T-helper 2 cell (primary cell): ENCODE data around the gene ART3.
"Not testable (repeated sequence)": the region's sequence is repeated elsewhere in the genome, so short reads cannot be mapped to it uniquely, and the experiment has no call there.

Source experiments
- DNase-seq, 5 experiments: peaks; one replicate each; pipeline versions ENCODE4 v3.0.0 to v3.0.0-alpha.2; 2012 to 2022
- total RNA-seq, 2 donors: gene quantifications; one replicate each; lab custom pipeline; 2026; lab: John Stamatoyannopoulos, UW

Gene ART3, protein sequence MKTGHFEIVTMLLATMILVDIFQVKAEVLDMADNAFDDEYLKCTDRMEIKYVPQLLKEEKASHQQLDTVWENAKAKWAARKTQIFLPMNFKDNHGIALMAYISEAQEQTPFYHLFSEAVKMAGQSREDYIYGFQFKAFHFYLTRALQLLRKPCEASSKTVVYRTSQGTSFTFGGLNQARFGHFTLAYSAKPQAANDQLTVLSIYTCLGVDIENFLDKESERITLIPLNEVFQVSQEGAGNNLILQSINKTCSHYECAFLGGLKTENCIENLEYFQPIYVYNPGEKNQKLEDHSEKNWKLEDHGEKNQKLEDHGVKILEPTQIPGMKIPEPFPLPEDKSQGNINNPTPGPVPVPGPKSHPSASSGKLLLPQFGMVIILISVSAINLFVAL
- total RNA-seq = 0 reads per million in 2 donors

DNA sequence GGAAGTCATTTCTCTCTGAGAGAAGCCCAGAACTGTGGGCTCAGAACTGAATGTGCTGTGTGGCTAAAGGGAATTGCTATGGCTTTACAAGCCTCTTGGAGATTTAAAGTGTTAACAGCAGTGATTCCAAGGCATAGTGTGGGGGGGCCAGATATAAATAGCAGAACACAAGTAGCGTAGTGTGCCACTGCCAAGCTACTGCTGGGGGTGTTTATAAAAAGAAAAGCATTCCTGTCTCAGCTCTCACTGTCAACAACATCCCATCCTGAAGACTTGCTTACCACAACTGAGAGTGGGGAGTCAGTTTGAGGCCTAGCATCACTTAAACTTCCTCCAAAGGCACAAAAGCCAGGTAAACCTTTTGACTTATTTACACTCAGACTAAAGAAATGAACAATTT is at the start of gene ART3:
Gene ART3 (plus strand): TSS at position 242 of the 400 bp plus-strand sequence. CDS start 1,181 bp downstream, outside the sequence.
- no peak for DNase-seq

DNA sequence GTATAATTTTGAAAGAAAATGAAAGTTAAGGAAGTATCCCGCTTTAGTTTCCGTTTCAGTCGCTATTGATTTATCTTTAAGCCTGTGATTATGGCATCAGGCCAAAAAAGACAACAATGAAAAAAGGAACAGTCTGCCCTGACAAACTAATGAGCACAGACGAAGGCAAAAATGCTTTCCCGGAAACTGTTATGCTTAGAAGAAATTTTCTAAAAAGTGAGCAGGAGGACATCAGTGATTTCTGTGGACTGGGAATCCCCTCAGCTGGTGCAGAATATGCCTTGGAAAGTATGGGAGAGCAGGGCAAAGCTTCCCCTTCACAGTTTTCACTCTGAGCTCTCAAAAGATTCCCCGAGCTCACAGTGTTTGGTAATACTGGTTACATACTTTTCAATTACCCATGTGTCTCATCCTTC is 46.2 kb upstream of the ART3 start:
- peak in 1 of 5 experiments; percentile 39 for DNase-seq

DNA sequence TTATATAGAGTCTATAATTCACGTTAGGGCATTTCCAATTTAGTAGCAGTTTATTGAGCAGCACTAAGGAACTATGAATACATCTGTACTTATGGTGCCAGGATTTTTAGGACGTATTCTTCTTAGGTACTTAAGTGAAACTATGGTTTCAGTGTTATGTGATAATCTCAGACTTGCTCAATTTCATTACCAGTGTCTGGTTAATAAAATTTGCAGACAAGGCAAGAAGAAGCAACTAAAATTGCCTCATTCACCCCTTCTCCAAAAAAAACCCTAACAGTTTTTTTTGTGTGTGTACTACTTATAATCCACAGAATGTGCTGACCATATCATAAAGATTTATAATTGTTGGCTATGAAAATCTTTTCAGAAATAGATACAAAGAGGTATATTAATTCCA is 45.2 kb upstream of the ART3 start:
- no peak for DNase-seq

DNA sequence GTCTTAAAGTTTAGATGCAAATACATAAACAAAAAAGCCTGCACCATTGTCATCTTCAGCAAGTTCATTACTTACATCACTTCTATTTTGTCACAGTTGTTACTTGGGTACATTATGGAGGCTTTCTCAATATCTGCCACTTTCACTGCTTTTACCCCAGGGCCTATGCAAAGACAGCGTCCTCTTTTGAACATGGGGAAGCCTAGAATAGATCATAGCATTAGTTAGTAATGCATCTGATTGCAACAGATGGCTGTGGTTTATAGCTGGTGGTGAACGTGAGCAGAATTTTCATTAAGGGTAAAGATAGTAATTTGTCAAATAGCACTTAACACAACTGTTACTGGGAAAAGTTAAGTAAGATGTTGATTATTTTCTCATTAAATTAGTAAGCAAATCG is 39.4 kb upstream of the ART3 start:
- no peak for DNase-seq

DNA sequence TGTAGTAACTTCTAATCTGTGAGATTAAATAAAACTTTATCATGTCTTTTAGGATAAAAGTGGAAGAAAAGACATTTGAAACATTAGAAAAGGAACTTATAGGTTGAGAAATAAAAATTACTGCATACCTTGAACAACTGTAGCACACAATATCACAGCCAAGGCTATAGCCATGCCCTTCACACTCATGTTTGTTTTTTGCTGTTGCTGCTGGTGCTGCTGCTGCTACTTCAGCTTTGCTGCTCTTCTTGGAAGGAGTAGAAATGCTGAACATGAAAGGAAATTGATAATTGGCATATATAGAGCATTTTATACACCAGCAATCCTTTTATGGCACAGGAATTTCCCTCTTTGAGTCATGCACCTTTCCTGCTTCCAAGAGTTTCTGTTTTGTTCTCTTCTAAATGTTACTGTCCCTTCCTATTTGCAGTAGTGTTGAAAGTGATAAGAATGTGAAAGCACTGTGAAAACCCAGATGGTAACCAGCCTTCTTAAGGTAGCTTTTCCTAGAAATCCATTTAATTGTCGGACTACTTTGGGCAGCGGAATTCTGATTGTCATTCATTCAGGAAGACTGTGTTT is 38.6 kb upstream of the ART3 start, which contains the start of gene CXCL11:
Gene CXCL11 (minus strand): TSS at position 272 of the 582 bp plus-strand sequence. CDS start 83 bp downstream, at position 189.
- no peak for DNase-seq

DNA sequence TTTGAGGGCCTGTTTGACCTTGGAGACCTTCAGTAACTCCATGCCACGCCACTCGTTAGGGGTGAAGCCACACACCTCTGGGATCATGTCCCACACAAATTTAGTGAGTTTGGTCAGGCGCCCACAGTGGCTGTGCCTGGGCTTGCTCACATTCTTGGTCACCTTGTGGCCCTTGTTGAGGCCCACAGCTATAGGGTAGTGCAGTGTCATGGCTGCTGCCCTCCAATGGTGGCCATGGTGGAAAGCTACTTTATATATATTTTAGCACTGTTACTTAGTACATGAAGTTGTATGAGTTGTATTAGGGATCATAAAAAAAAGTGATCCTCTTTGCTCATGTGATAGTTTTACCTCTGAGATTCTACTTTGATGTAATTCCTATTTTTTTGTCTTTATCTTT is 37.7 kb upstream of the ART3 start:
- no peak for DNase-seq

DNA sequence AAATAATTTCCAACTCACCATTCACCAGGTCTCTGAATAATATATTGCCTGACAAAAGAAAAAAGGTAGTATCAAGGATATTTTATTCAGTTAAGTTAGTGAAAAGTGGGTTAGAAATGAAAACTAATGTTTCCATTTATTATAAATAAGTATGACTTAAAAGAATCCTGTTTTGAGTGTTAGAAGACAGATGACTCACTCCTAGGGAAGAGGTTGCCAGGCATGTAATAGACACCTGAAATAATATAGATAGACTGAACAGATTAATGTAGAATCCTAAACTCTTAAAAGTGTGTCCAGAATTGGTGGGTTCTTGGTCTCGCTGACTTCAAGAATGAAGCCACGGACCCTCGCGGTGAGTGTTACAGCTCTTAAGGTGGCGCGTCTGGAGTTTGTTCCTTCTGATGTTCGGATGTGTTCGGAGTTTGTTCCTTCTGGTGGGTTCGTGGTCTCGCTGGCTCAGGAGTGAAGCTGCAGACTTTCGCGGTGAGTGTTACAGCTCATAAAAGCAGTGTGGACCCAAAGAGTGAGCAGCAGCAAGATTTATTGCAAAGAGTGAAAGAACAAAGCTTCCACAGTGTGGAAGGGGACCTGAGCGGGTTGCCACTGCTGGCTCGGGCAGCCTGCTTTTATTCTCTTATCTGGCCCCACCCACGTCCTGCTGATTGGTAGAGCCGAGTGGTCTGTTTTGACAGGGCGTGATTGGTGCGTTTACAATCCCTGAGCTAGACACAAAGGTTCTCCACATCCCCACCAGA is 32.1 kb upstream of the ART3 start:
- peak in 1 of 5 experiments; percentile 61 for DNase-seq

DNA sequence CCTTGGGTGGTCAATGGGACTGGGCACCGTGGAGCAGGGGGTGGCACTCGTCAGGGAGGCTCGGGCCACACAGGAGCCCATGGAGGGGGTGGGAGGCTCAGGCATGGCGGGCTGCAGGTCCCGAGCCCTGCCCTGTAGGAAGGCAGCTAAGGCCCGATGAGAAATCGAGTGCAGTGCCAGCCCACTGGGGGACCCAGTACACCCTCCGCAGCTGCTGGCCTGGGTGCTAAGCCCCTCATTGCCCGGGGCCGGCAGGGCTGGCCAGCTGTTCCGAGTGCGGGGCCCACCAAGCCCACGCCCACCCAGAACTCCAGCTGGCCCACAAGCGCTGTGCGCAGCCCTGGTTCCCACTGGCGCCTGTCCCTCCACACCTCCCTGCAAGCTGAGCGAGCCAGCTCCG is 31.2 kb upstream of the ART3 start:
- not testable (repeated sequence) for DNase-seq

DNA sequence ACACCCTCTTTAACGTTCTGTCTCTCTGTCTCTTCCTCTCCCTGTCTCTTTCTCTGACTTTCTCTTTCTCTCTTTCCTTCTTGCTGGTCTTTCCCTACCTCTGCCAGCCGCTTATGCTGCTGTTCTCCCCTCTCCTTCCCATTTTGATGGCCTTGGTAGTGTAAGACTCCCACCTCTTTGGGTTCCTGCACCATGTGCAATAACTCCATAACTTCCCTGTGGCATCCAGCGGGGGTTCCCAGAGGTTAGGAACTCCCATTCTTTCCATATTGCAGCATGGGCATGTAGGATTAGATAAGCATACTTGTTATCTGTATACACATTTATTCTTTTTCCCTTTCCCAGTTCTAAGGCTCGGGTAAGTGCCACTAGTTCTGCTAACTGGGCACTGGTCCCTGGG is 29.8 kb upstream of the ART3 start:
- DNase-seq = not testable (repeated sequence)

DNA sequence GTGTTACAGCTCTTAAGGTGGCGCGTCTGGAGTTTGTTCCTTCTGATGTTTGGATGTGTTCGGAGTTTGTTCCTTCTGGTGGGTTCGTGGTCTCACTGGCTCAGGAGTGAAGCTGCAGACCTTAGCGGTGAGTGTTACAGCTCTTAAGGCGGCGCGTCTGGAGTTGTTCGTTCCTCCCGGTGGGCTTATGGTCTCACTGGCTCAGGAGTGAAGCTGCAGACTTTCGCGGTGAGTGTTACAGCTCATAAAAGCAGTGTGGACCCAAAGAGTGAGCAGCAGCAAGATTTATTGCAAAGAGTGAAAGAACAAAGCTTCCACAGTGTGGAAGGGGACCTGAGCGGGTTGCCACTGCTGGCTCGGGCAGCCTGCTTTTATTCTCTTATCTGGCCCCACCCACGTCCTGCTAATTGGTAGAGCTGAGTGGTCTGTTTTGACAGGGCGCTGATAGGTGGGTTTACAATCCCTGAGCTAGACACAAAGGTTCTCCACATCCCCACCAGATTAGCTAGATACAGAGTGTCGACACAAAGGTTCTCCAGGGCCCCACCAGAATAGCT is 24.6 kb upstream of the ART3 start:
- not testable (repeated sequence) for DNase-seq

DNA sequence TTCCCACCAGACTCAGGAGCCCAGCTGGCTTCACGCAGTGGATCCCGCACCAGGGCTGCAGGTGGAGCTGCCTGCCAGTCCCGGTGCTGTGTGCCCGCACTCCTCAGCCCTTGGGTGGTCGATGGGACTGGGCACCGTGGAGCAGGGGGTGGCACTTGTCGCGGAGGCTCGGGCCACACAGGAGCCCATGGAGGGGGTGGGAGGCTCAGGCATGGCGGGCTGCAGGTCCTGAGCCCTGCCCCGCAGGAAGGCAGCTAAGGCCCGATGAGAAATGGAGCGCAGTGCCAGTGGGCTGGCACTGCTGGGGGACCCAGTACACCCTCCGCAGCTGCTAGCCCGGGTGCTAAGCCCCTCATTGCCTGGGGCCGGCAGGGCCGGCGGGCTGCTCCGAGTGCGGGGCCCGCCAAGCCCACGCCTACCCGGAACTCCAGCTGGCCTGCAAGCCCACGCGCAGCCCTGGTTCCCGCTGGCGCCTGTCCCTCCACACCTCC is 23.9 kb upstream of the ART3 start:
- not testable (repeated sequence) for DNase-seq

DNA sequence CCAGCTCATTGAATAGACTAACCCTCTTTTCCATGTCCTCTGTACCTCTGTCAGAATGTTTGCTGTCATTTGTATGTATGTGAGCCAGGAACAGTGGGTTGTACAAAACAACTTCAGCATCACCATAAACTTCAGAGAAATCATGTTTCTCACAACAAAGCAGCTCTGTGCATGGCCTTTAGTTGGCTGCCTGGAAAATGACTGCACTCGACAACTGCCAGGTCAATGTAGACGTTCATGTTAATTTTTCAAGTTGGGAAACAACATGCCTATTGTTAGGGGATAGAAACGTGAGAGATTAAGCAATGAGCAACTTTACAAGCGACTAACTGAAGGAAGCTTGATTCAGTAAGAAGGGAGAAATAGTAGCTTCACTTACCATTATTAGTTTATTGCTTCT is 20.8 kb upstream of the ART3 start:
- no peak for DNase-seq

DNA sequence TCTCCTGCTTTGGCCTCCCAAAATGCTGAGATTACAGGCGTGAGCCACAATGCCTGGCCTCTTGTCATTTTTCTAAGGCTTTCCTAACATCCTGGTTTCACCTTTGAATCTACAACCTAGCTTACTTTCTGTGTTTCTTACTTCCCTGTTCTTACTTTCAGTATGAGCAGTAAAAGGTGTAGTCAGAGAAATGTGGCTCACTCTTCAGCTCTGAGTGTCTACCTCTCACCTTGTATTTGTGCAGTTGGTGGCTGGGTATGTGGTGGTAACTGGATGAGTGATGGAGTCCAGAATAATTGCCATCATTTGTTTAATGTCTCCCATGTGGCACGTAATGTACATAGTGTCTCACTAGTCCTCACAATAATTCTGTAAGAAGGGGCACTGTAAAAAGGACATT is 19.5 kb upstream of the ART3 start:
- DNase-seq = peak in 1 of 5 experiments; percentile 81

DNA sequence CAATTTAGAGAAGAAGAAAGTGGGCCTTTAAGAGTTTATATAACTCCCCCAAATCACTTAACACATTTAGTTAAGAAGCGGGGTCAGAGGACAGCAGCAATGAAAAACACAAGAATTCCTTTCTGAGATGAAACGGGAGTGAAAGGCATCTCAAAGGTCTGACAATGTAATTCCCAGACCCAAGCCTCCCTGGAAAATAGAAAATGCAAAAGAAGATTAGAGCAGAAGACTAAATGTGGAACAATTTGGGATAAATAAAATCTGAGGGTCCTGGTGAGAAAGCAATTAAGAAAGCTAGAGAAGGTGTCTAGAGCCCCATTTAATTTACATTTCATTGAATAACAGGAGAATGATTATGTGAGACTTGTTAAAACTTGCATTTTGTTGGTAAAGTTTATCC is 19.1 kb upstream of the ART3 start:
- DNase-seq = no peak

DNA sequence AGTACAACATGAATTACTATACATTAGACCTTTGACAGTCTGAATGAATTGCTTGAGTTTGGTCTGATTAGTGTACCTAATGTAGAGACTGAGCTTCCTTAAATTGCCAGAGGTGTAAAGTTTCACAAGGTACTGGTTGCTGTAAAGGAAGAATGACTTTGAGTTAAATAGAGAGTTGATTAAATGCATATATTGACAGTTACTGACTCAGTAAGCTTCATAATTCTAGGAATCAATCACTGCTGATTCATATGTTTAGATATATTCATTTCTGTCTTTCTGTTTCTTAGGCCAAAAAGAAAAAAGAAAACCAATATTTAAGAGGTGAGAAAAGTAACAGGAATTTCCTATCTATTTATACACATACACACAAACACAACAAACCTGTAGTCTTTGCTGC is 16.2 kb upstream of the ART3 start:
- DNase-seq = peak in 1 of 5 experiments; percentile 82

DNA sequence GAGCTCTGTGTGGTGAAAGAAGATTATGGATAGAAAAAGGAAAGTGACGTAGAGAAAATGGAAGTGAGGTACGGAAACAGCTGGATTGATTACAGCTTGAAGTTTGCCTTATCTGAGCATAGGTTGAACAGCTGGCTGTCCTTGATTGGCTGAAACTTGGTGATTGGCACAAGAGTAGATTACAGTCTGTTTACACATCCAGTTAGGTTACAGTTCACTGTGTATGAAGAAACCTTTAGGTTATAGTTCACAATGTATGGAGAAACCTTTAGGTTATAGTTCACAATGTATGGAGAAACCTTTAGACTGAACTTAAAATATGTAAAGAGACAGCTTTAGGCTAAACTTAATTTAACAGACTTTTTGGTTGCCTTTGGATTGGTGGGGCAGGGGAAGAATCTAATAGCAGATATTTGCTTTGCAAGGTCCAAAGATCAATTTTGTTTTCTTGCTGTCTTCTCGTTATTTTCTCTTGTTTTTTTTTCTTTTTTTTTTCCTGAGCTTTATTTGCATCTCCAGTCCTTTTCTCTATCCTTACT is 15.6 kb upstream of the ART3 start:
- DNase-seq = peak in 1 of 5 experiments; percentile 86

DNA sequence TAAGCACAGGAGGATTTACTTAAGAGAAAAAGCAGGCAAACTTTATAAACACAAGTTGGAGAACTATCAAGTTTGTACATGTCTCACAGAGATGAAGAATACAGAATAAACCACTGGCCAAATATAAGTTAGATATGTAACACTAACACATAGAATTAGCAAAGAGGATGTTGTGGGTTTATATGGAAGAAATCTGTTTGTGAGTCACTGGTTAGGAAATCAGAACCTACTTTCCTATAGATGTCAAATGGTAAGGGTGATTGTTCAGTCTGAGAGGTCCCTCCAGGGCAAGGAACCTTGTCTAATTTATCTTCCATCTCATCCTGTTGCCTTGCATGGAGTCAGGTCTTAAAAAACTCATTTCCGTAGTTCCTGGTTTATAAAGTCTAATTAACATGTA is 14.8 kb upstream of the ART3 start:
- DNase-seq = peak in 1 of 5 experiments; percentile 79

DNA sequence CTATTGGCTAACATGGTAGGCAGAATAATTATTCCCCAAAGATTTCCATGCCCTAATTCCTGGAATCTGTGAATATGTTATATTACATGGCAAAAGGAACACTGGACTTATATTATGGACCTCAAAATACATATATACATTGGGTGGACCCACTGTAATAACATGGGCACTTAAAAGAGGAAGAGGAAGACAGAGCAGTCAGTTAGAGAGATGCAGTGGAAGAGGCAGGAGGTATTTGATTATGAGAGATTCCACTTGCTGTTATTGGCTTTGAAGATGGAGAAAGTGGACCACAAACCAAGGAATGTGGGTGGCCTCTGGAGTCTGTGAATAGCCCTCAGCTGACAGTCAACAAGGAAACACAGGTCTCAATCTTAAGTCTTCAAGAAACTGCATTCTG is 14.0 kb upstream of the ART3 start:
- no peak for DNase-seq

DNA sequence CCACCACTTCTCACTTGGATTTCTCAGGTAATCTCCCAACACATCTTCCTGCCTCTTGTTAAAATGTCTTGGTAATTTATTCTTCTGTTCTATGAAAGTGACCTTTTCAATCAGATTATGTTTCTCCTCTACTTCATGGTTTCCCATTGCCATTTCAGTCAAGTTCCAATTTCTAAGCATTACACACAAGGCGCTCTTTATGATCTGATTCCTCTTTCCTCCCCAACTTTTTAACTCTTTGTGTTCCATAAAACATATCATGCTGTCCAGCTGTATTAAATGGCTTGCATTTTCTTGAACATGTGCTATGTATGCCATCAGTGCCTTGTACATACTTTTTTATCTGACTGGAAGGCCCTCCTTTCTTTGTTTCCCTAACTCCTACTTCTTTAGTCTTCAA is 13.1 kb upstream of the ART3 start:
- no peak for DNase-seq

DNA sequence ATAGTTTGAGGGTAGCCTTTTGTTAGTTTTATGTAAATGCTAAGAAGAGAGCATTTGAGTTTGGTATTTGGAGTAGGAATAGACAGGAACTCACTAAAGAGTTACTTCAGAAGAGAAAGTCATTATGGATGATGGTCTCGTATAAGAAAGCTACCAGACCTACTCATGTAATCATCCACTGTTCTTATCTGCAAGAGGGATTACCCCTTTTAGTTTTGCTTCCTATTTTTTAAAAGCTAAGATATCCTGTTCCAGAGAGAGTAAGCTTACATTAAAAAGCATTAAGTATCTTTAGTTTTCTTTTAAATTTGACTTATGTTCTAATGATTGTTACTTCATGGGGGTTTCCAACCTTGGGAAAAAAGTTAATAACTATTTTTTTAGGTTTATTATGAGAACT is 12.5 kb upstream of the ART3 start:
- no peak for DNase-seq

DNA sequence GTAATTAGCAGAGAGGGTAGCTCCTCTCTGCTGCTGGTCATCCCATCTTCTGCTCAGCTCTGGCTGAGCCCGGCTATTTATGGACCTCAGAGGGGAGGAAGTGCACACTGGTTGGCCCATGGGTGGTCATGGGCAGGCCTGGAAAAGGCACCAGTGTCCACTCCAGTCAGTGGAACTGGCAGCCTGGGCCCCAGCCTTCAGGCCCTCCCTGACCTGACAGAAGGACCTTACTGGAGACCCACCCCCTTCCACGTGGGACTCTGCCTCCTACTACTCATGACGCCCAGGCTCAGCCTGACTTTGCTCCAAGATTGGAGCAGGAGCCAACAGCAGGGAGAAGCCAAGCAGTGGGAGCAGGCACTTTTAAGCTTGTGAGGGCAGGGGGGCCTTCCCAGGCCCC is 8.0 kb upstream of the ART3 start:
- no peak for DNase-seq

DNA sequence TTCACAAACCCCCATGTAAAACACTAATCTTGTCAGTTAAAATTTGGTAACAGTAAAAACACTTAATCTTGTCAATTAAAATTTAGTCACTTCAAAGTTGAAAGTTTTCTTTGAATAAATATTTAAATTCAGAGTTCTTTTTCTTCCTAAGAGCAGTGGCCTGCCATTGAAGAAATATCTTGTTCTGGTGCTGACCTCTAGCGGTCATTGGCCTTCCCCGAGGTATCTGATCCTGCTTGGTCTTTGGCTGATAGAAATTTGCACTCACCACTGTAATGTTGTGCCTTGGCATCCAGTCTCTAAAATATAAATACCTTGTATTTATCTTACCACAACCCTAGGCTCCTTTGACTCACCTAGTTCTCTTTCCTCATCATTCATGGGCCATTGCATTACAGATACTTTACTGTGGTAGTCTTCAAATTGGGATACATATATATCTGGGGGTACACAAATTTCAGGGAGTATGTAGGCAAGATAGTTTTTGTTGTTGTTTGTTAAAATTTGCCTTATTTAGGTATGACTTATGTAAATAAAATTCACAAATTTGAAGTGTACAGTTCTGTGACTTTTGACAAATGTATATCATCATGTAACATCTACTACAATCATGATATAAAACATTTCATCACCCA is 6.7 kb upstream of the ART3 start:
- peak in 4 of 5 experiments; percentile 30 to 81 (median 51) for DNase-seq
